ENCODE measurements around the gene ISG20.

The ISG20 gene

DNA sequence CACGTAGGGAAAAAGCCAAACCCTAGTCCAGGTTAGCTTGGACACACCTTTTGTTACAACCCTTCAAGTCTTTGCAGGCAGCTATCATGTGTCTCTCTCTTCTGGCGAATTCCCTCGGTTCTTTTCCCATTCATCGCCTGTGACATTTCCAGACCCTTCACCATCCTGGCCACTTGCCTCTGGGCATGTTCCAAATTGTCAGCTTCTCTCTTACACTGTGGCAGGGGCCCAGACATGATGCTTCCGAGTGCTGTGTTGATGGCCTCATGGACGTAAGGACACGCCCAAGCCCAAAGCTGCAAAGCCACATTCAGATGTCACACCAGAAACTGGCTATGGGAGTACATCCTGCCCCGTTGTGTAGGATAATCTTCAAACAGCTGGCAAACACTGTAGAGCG lies 58.5 kb downstream of the ISG20 start:
- Mint-ChIP-seq H3K27ac (no peak overlapping the region), H3K36me3 (no peaks in the 10 kb centered on the region), H3K9me3 (no peaks in the 10 kb centered on the region), H3K4me1 (peaks cover 6% of the 10 kb centered on the region), H3K4me3 (no peak overlapping the region), H3K27me3 (no peaks in the 10 kb centered on the region)
- ATAC-seq = no peak

DNA sequence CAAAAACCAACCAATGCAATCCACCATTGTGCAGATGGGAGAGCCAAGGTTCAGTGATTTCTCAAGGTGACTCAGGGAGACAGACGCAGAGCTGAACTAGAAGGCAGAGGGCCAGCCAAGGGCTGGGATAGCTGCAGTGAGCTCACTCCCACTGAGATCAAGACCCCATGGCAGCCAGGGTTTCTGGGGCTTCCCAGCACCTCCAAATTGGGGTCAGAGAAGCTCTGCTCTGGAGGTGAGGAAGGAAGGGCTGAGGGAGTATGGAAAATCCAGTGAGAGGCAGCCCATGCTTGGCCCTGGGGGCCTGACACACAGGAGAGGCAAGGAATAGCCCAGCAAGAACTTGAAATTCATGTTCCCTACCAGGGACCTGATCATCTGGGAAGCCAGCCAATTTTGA lies 61.0 kb downstream of the ISG20 start:
- H3K27me3 Mint-ChIP-seq = peaks cover 12% of the 10 kb centered on the region
- peaks cover 9% of the 10 kb centered on the region for H3K4me1 Mint-ChIP-seq
- no peak overlapping the region for H3K27ac Mint-ChIP-seq
- H3K36me3 Mint-ChIP-seq = no peaks in the 10 kb centered on the region
- H3K9me3 Mint-ChIP-seq = no peaks in the 10 kb centered on the region
- ATAC-seq = no peak
- H3K4me3 Mint-ChIP-seq = no peak overlapping the region

DNA sequence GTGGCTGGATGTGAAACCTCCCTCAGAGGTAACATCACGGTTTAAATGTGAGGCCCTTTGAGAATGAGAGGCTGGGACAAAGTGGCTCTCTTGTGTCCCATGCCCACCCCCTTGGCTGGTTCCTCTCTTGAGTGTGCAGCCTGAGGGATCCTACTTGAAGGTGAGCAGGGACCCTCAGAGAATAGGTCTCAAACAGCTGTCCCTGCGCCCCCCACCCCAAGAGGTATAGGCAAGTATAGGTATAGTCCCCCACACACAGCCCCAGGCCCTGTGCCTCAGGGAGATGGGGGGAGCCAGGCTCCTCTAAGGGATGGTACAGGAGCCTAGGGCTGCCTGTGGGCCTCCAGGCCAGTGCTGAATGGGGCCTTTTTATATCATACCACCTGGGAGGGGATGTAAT lies 61.9 kb downstream of the ISG20 start:
- no peaks in the 10 kb centered on the region for H3K9me3 Mint-ChIP-seq
- H3K27me3 Mint-ChIP-seq = peaks cover 20% of the 10 kb centered on the region
- H3K36me3 Mint-ChIP-seq = no peaks in the 10 kb centered on the region
- no peak overlapping the region for H3K4me3 Mint-ChIP-seq
- H3K4me1 Mint-ChIP-seq = peaks cover 18% of the 10 kb centered on the region
- ATAC-seq = no peak
- no peak overlapping the region for H3K27ac Mint-ChIP-seq

- Mint-ChIP-seq H3K27me3 (peaks cover 30% of the 10 kb centered on the region), H3K9me3 (no peaks in the 10 kb centered on the region), H3K4me1 (peaks cover 25% of the 10 kb centered on the region)
These were observed 62.8 kb downstream of the ISG20 start for GRCh38 chr15:88701561-88702095.

GRCh38 chr15:88702983-88703382 lies 64.2 kb downstream of the ISG20 start:
- H3K4me1 Mint-ChIP-seq = peaks cover 25% of the 10 kb centered on the region
- H3K27ac Mint-ChIP-seq = no peak overlapping the region
- no peak for ATAC-seq
- H3K9me3 Mint-ChIP-seq = no peaks in the 10 kb centered on the region
- no peaks in the 10 kb centered on the region for H3K36me3 Mint-ChIP-seq
- H3K4me3 Mint-ChIP-seq = no peak overlapping the region
- peaks cover 42% of the 10 kb centered on the region for H3K27me3 Mint-ChIP-seq

More at GRCh38 chr15:88701561-88702095, 62.8 kb downstream of the ISG20 start:
- Mint-ChIP-seq H3K4me3 (no peak overlapping the region), H3K36me3 (no peaks in the 10 kb centered on the region), H3K27ac (no peak overlapping the region)
- peak; percentile 38 for ATAC-seq

- Mint-ChIP-seq H3K36me3 (no peaks in the 10 kb centered on the region), H3K9me3 (no peaks in the 10 kb centered on the region), H3K4me1 (peaks cover 25% of the 10 kb centered on the region), H3K27me3 (peaks cover 47% of the 10 kb centered on the region), H3K4me3 (no peak overlapping the region), H3K27ac (no peak overlapping the region)
- ATAC-seq = no peak
These were observed 64.7 kb downstream of the ISG20 start for GRCh38 chr15:88703533-88703932.

DNA sequence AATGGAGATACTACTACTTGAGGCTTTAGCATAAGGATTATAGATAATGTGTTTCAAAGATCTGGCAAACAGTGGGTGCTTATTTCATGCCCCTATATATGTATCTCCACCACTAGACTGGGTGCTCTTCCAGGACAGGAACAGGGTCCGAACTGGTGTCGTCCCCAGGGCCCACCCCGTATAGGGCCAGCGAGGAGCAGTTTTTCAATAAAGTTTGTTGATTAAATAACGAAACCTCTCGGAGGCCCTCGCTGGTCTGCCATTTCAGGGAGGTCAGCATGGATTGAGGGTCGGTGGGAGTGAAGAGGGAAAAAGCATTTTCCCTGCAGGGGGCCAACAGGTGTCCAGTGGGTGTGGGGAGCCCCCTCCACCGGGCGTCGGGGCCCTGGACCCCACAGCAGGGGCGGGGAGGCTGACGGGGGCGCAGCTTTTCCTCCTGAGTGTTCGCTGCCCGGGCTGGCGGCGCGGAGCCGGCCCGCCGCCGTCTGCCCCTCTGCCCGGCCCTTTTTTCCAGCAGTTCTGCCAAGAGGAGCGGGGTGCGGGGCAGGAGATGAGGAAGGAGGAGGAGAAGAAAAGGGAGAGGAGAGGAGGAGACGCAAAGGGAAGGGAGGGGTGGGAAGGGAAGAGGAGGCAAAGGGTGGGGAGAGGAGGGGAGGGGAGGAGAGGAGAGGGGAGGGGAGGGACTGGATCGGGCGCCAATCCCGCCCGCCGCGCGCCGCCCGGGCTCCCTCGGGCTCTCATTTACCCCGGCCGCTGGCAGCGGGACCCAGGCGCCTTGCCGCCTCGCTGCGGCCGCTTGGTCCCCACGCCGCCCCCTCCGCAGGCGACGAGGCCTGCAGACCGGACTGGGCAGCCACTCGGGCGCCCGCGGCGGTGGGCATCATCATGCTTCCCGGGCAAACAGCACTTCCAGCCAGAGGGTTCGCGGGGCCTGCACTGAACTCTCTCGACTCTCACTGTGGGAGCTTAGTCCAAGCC lies 66.3 kb downstream of the ISG20 start:
- H3K4me3 Mint-ChIP-seq = peak overlapping the region; percentile 79
- peaks cover 62% of the 10 kb centered on the region for H3K27me3 Mint-ChIP-seq
- no peaks in the 10 kb centered on the region for H3K36me3 Mint-ChIP-seq
- H3K27ac Mint-ChIP-seq = peak overlapping the region; percentile 76
- ATAC-seq = no peak
- H3K9me3 Mint-ChIP-seq = no peaks in the 10 kb centered on the region
- H3K4me1 Mint-ChIP-seq = peaks cover 25% of the 10 kb centered on the region

GRCh38 chr15:88705769-88706165 lies 67.0 kb downstream of the ISG20 start:
- peak overlapping the region; percentile 76 for H3K27ac Mint-ChIP-seq
- H3K4me3 Mint-ChIP-seq = peak overlapping the region; percentile 46
- H3K4me1 Mint-ChIP-seq = peaks cover 25% of the 10 kb centered on the region
- H3K9me3 Mint-ChIP-seq = no peaks in the 10 kb centered on the region
- peaks cover 64% of the 10 kb centered on the region for H3K27me3 Mint-ChIP-seq
- H3K36me3 Mint-ChIP-seq = no peaks in the 10 kb centered on the region
- no peak for ATAC-seq
